Immature natural killer cell (primary cell): ENCODE results near the gene HMGA1. TPM values are rescaled to one million over a fixed set of nuclear protein-coding genes. Genes with fewer than 3 reads are reported as not detected.
A peak's percentile ranks its signal among the peaks of the same experiment; 100 is the strongest.
"Not testable (repeated sequence)": the region's sequence is repeated elsewhere in the genome, so short reads cannot be mapped to it uniquely, and the experiment has no call there.

Source experiments
- DNase-seq, 3 donors: peaks; one replicate each; pipeline ENCODE4 v3.0.0; 2022; ENCODE audit warnings: mixed read lengths in 1 of 3
- H3K27ac Mint-ChIP-seq, 6 donors: one replicate each; pipeline ENCODE4 v1.8.0; 2020; ENCODE audit warnings: mixed read lengths in 6 of 6, mild to moderate bottlenecking in 5 of 6, inconsistent platforms in 4 of 6, moderate library complexity in 3 of 6
- H3K27me3 Mint-ChIP-seq, 3 donors: one replicate each; pipeline ENCODE4 v1.8.0; 2020 to 2021; ENCODE audit warnings: low read depth in 3 of 3, mild to moderate bottlenecking in 3 of 3, mixed read lengths in 3 of 3, moderate library complexity in 3 of 3, inconsistent platforms in 1 of 3
- H3K36me3 Mint-ChIP-seq, 3 donors: one replicate each; pipeline ENCODE4 v1.8.0; 2020; ENCODE audit warnings: mixed read lengths in 3 of 3, inconsistent platforms in 2 of 3, mild to moderate bottlenecking in 2 of 3
- H3K4me1 Mint-ChIP-seq, 2 donors: one replicate each; pipeline ENCODE4 v1.8.0; 2020; ENCODE audit warnings: inconsistent platforms in 2 of 2, mild to moderate bottlenecking in 2 of 2, mixed read lengths in 2 of 2, moderate library complexity in 1 of 2
- H3K4me3 Mint-ChIP-seq, 5 donors: one replicate each; pipeline ENCODE4 v1.8.0; 2020; ENCODE audit warnings: mild to moderate bottlenecking in 5 of 5, mixed read lengths in 5 of 5, inconsistent platforms in 3 of 5, moderate library complexity in 3 of 5
- H3K9me3 Mint-ChIP-seq, 6 donors: one replicate each; pipeline ENCODE4 v1.8.0; 2020; ENCODE audit warnings: mild to moderate bottlenecking in 6 of 6, mixed read lengths in 6 of 6, inconsistent platforms in 4 of 6, moderate library complexity in 3 of 6
- polyA plus RNA-seq, 3 donors: library from polyadenylated mRNA; unstranded; fragments of 300-500 nt; fragmentation: Illumina TruSeq; gene quantifications; one replicate each; pipeline ENCODE4 v1.2.3, GENCODE V29; 2021

HMGA1 gene
- polyA plus RNA-seq, 3 donors from 2014 or later: 9.8 to 22.1 (median 19.6) TPM

DNA sequence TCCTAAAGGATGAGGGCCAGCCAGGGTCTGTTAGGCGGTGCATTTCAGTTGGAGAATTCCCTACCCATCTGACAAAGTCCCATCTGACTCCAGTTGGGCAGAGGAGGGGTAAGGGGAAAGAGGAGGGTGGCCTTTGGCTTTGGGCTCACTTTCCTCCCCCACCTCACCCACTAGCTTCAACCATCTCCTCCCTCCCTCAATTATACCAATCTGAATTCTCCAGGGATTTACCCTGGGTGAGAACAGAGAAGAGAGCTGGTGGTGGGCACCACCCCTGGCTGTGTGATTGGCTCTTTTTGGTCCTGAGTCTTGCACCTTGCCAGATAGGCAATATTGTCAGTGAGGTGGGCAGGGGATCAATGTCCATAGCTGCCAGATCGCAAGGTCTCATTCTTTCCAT is 3.2 kb downstream of the HMGA1 start:
- Mint-ChIP-seq H3K9me3 (no peaks in the 10 kb centered on the region), H3K4me1 (peaks cover 23 to 27% of the 10 kb centered on the region in 2 donors), H3K27me3 (peaks cover 7 to 18% (median 13%) of the 10 kb centered on the region in 3 donors), H3K36me3 (peaks cover 0 to 12% (median 7%) of the 10 kb centered on the region in 3 donors), H3K27ac (peak overlapping the region in 1 of 6 donors; percentile 20), H3K4me3 (no peak overlapping the region)
- DNase-seq: no peak

DNA sequence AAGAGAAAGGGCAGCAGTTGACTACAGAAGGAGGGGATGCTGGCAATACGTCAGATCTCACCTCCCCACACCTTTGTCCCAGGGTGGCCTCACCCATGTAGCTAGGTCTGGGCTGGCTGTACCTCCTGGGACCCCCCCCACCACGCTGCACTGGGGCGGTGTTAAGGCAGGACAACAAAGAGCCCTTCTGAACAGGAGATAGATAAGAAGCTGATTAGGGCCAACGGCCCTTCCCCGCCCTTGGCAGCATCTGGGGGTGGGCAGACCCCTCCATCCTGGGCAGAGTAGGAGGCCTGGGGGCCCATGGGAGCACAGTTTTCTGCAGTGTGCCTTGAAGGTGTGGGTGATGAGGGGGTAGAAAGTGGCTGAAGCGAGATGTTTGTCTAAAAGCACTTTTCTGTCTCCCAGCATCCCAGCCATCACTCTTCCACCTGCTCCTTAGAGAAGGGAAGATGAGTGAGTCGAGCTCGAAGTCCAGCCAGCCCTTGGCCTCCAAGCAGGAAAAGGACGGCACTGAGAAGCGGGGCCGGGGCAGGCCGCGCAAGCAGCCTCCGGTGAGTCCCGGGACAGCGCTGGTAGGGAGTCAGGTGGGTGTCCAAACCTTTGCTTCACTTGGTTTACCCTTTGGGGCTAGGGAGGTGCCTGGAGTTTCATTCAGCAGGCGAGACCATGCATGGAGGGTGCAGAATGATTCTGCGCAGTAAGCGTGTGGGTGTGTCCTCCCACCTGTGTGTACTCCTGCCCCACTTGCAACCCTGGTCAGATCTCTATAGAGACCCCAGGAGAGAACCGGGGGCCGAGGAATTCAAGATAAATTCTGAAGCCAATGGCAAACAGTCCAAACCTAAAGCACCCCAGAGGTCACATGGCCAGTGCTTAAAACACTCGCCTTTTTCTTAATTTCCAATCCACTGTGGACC is 3.9 kb downstream of the HMGA1 start:
- Mint-ChIP-seq H3K27ac (peak overlapping the region in 1 of 6 donors; percentile 7), H3K4me3 (no peak overlapping the region), H3K9me3 (no peaks in the 10 kb centered on the region), H3K4me1 (peaks cover 23 to 27% of the 10 kb centered on the region in 2 donors), H3K36me3 (peaks cover 0 to 12% (median 7%) of the 10 kb centered on the region in 3 donors), H3K27me3 (peaks cover 7 to 18% (median 13%) of the 10 kb centered on the region in 3 donors)
- no peak for DNase-seq

GRCh38 chr6:34241351-34242215 is 4.9 kb downstream of the HMGA1 start:
- DNase-seq: no peak
- H3K4me3 Mint-ChIP-seq: no peak overlapping the region
- peaks cover 0 to 12% (median 7%) of the 10 kb centered on the region in 3 donors for H3K36me3 Mint-ChIP-seq
- peaks cover 21% of the 10 kb centered on the region in 2 donors for H3K4me1 Mint-ChIP-seq
- peaks cover 2 to 10% (median 7%) of the 10 kb centered on the region in 3 donors for H3K27me3 Mint-ChIP-seq
- H3K9me3 Mint-ChIP-seq: no peaks in the 10 kb centered on the region
- peak overlapping the region in 2 of 6 donors; percentile 10 to 35 for H3K27ac Mint-ChIP-seq

GRCh38 chr6:34242252-34243130 is 5.8 kb downstream of the HMGA1 start:
- Mint-ChIP-seq H3K27ac (peak overlapping the region in 4 of 6 donors; percentile 6 to 74 (median 30)), H3K36me3 (peaks cover 0 to 12% (median 7%) of the 10 kb centered on the region in 3 donors), H3K4me1 (peaks cover 21 to 23% of the 10 kb centered on the region in 2 donors), H3K9me3 (no peaks in the 10 kb centered on the region), H3K4me3 (no peak overlapping the region), H3K27me3 (peaks cover 0 to 7% (median 5%) of the 10 kb centered on the region in 3 donors)
- no peak for DNase-seq

DNA sequence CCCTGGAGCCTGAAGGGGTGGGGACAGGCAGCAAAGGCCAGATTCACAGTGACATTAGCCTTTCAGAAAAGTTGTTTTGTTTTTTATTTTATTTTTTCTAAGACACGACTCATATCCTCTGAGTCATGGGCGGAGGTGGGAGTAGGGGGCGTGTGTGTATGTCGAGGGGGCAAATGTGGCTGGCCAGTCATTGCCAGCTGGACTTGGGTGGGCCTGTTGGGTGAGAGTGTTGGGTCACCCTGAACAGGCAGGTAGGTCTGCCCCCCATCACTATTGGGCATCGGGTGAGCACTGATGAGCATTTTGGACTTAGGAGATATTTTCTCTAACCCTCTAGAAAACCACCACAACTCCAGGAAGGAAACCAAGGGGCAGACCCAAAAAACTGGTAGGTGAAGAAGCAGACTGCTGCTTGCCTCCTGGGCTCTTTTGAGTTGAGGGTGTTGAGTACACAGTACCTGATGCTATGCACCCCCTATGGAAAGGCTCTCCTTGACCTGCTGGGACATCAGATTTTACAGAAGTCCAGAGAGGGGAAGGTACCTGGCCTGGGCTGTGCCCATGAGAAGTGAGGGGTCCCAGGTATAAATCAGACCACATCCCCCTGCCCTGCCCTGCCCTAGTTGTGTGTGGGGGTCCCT is 6.6 kb downstream of the HMGA1 start:
- Mint-ChIP-seq H3K27me3 (peaks cover 0 to 5% (median 3%) of the 10 kb centered on the region in 3 donors), H3K27ac (peak overlapping the region in 5 of 6 donors; percentile 16 to 74 (median 32)), H3K36me3 (peaks cover 0 to 12% (median 7%) of the 10 kb centered on the region in 3 donors), H3K4me3 (no peak overlapping the region), H3K9me3 (no peaks in the 10 kb centered on the region), H3K4me1 (peaks cover 26 to 30% of the 10 kb centered on the region in 2 donors)
- no peak for DNase-seq

- H3K4me1 Mint-ChIP-seq: peaks cover 20 to 26% of the 10 kb centered on the region in 2 donors
- peaks cover 2 to 8% (median 2%) of the 10 kb centered on the region in 3 donors for H3K27me3 Mint-ChIP-seq
- H3K36me3 Mint-ChIP-seq: peaks cover 0 to 12% (median 7%) of the 10 kb centered on the region in 3 donors
Measured at GRCh38 chr6:34243901-34244884, 7.5 kb downstream of the HMGA1 start.

DNA sequence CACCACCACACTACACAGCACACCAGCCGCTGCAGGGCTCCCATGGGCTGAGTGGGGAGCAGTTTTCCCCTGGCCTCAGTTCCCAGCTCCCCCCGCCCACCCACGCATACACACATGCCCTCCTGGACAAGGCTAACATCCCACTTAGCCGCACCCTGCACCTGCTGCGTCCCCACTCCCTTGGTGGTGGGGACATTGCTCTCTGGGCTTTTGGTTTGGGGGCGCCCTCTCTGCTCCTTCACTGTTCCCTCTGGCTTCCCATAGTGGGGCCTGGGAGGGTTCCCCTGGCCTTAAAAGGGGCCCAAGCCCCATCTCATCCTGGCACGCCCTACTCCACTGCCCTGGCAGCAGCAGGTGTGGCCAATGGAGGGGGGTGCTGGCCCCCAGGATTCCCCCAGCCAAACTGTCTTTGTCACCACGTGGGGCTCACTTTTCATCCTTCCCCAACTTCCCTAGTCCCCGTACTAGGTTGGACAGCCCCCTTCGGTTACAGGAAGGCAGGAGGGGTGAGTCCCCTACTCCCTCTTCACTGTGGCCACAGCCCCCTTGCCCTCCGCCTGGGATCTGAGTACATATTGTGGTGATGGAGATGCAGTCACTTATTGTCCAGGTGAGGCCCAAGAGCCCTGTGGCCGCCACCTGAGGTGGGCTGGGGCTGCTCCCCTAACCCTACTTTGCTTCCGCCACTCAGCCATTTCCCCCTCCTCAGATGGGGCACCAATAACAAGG is 8.5 kb downstream of the HMGA1 start:
- peak overlapping the region in 3 of 6 donors; percentile 48 to 87 (median 74) for H3K27ac Mint-ChIP-seq
- peaks cover 20 to 31% of the 10 kb centered on the region in 2 donors for H3K4me1 Mint-ChIP-seq
- H3K9me3 Mint-ChIP-seq, H3K27me3 Mint-ChIP-seq, DNase-seq: not testable (repeated sequence)
- peaks cover 0 to 12% (median 7%) of the 10 kb centered on the region in 3 donors for H3K36me3 Mint-ChIP-seq
- peak overlapping the region in 2 of 5 donors; percentile 13 to 27 for H3K4me3 Mint-ChIP-seq

More at GRCh38 chr6:34243901-34244884, 7.5 kb downstream of the HMGA1 start:
- H3K9me3 Mint-ChIP-seq: no peaks in the 10 kb centered on the region
- no peak overlapping the region for H3K4me3 Mint-ChIP-seq
- H3K27ac Mint-ChIP-seq: peak overlapping the region in 2 of 6 donors; percentile 45 to 74
- no peak for DNase-seq

GRCh38 chr6:34245761-34246140 is 9.1 kb downstream of the HMGA1 start:
- H3K27ac Mint-ChIP-seq: peak overlapping the region in 2 of 6 donors; percentile 74 to 87
- not testable (repeated sequence) for H3K9me3 Mint-ChIP-seq, DNase-seq, H3K27me3 Mint-ChIP-seq
- H3K4me3 Mint-ChIP-seq: peak overlapping the region in 2 of 5 donors; percentile 13 to 27
- H3K36me3 Mint-ChIP-seq: peaks cover 0 to 12% (median 7%) of the 10 kb centered on the region in 3 donors
- H3K4me1 Mint-ChIP-seq: peaks cover 20 to 30% of the 10 kb centered on the region in 2 donors

GRCh38 chr6:34246249-34246562 is 9.5 kb downstream of the HMGA1 start:
- Mint-ChIP-seq H3K36me3 (peaks cover 0 to 9% (median 2%) of the 10 kb centered on the region in 3 donors), H3K27me3 (peaks cover 2 to 8% (median 2%) of the 10 kb centered on the region in 3 donors), H3K4me1 (peaks cover 20 to 30% of the 10 kb centered on the region in 2 donors), H3K9me3 (no peaks in the 10 kb centered on the region), H3K4me3 (peak overlapping the region in 2 of 5 donors; percentile 17 to 18), H3K27ac (peak overlapping the region in 4 of 6 donors; percentile 14 to 73 (median 44))
- no peak for DNase-seq

GRCh38 chr6:34246563-34247391 is 10.1 kb downstream of the HMGA1 start:
- Mint-ChIP-seq H3K4me1 (peaks cover 20 to 30% of the 10 kb centered on the region in 2 donors), H3K4me3 (peak overlapping the region in 3 of 5 donors; percentile 52 to 91 (median 66)), H3K36me3 (peaks cover 0 to 4% (median 0%) of the 10 kb centered on the region in 3 donors), H3K9me3 (no peaks in the 10 kb centered on the region), H3K27me3 (peaks cover 2 to 8% (median 2%) of the 10 kb centered on the region in 3 donors), H3K27ac (peak overlapping the region; percentile 43 to 96 (median 77))
- no peak for DNase-seq
